Erythroblast (primary cell): ENCODE data around the gene CNTFR.

Source experiments
- GATA1 ChIP-seq: IDR thresholded peaks from 2 replicates; pipeline ENCODE4 v1.6.1; 2011; ENCODE audit warnings: low read depth, mild to moderate bottlenecking, control low read depth, low read length, moderate library complexity
- POLR2A ChIP-seq: IDR thresholded peaks from 2 replicates; pipeline ENCODE4 v1.6.1; 2011; ENCODE audit warnings: mild to moderate bottlenecking, low read length

DNA sequence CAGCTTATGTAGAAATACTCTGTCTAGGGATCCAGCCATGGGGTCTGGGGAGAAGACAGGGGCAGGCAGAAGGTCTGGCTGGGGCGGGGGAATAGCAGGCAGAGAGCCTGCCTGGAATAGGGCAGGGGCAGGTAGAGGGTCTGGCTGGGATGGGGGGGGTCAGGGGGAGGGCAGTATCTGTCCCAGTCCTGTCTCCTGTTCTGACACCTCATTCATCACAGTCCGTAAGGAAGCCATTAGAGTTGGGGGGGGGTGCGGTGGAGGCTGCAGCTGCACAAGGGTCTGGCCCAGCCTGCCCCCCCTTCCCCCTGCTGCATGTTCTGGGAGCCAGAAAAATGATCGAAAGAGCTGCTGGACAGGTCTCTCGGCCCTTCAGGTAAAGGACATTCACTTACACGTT is 32.6 kb downstream of the CNTFR start:
- TF ChIP-seq POLR2A (no peak), GATA1 (no peak)
